Fibroblast of pulmonary artery (primary cell): ENCODE data around the gene PRKAG3.
"Not testable (repeated sequence)": the region's sequence is repeated elsewhere in the genome, so short reads cannot be mapped to it uniquely, and the experiment has no call there.

ENCODE experiments used
- DNase-seq: peaks from one replicate; pipeline ENCODE4 v3.0.0-alpha.2; 2010; ENCODE audit warnings: low read depth
- H3K4me3 ChIP-seq: replicated peaks from 2 replicates; pipeline ENCODE4 v1.5.1; 2011; ENCODE audit warnings: low read depth, mild to moderate bottlenecking, control low read depth, low read length, moderate library complexity
- CTCF ChIP-seq: IDR thresholded peaks from 2 replicates; pipeline ENCODE4 v1.5.1; 2011; ENCODE audit warnings: mild to moderate bottlenecking, control low read depth, low read length, inconsistent platforms; ENCODE audit errors: missing control alignments

PRKAG3 gene

GRCh38 chr2:218776488-218776887, 55.1 kb downstream of the PRKAG3 start:
- TF ChIP-seq CTCF, result no peak
- DNase-seq, result no peak

GRCh38 chr2:218773881-218774280, 57.7 kb downstream of the PRKAG3 start:
- TF ChIP-seq CTCF, result no peak
- H3K4me3 ChIP-seq, result no peak overlapping the region
- no peak for DNase-seq

More at GRCh38 chr2:218776488-218776887, 55.1 kb downstream of the PRKAG3 start:
- no peak overlapping the region for H3K4me3 ChIP-seq

GRCh38 chr2:218772759-218773158, 58.8 kb downstream of the PRKAG3 start:
- DNase-seq, H3K4me3 ChIP-seq: not testable (repeated sequence)
